Measurements from ENCODE around the gene SLC22A14.

- no peak for TF ChIP-seq EZH2 (IDR thresholded peaks at IDR 0.05; ENCODE audit: borderline replicate concordance, low read depth, low read length, poor library complexity, severe bottlenecking)
- no peak for TF ChIP-seq CTCF (conservative IDR thresholded peaks at IDR 0.05; ENCODE audit: low read depth, low read length)
These were observed 76.9 kb downstream of the SLC22A14 start for GRCh38 chr3:38359038-38359437.

Measured in A673 (cell line).